Osteoblast (primary cell): ENCODE measurements around the gene RASIP1. TPM values are rescaled to one million over a fixed set of nuclear protein-coding genes. Genes with fewer than 3 reads are reported as not detected.

Experiments
- DNase-seq: peaks from one replicate; pipeline ENCODE4 v3.0.0; 2011; ENCODE audit warnings: low spot score, mixed read lengths; ENCODE audit not compliant: insufficient read length; ENCODE audit errors: missing footprints
- H2AFZ ChIP-seq: 2 replicates; pipeline ENCODE4 v1.6.0; 2011; ENCODE audit warnings: mild to moderate bottlenecking, low read length
- H3K27ac ChIP-seq: 2 replicates; pipeline ENCODE4 v1.5.1; 2011; ENCODE audit warnings: mild to moderate bottlenecking, low read depth, low read length, moderate library complexity
- H3K27me3 ChIP-seq: 2 replicates; pipeline ENCODE4 v1.6.0; 2012; ENCODE audit warnings: mild to moderate bottlenecking, control low read depth, inconsistent platforms, low read length, moderate library complexity; ENCODE audit not compliant: insufficient read depth
- H3K36me3 ChIP-seq: 2 replicates; pipeline ENCODE4 v1.5.1; 2011; ENCODE audit warnings: mild to moderate bottlenecking, low read length, control low read depth, moderate library complexity; ENCODE audit not compliant: insufficient read depth
- H3K4me1 ChIP-seq: 2 replicates; pipeline ENCODE4 v1.5.1; 2011; ENCODE audit warnings: mild to moderate bottlenecking, low read length, control low read depth, moderate library complexity; ENCODE audit not compliant: insufficient read depth
- H3K4me2 ChIP-seq: 2 replicates; pipeline ENCODE4 v1.6.0; 2011; ENCODE audit warnings: mild to moderate bottlenecking, low read length; ENCODE audit not compliant: insufficient read depth
- H3K4me3 ChIP-seq: fragments of 200-600 bp; sonication (generic); 3 replicates; pipeline ENCODE4 v1.5.1; 2012; ENCODE audit warnings: mild to moderate bottlenecking, low read length, inconsistent platforms; ENCODE audit not compliant: insufficient read depth
- H3K79me2 ChIP-seq: 2 replicates; pipeline ENCODE4 v1.6.0; 2012; ENCODE audit warnings: mild to moderate bottlenecking, low read length, control low read depth, inconsistent platforms; ENCODE audit not compliant: insufficient read depth
- H3K9me3 ChIP-seq: 2 replicates; pipeline ENCODE4 v1.5.1; 2011; ENCODE audit warnings: low read depth, low read length, control low read depth
- H4K20me1 ChIP-seq: 2 replicates; pipeline ENCODE4 v1.6.0; 2012; ENCODE audit warnings: mild to moderate bottlenecking, low read length, control low read depth; ENCODE audit not compliant: insufficient read depth
- CTCF ChIP-seq: IDR thresholded peaks from 2 replicates; pipeline ENCODE4 v1.5.1; 2011; ENCODE audit warnings: mild to moderate bottlenecking, low read depth, low read length, moderate library complexity; ENCODE audit errors: extremely low read depth
- total RNA-seq: library from RNA; depleted of rRNA; stranded (reverse); fragments of >200 nt; gene quantifications from 2 replicates; pipeline ENCODE4 v1.2.3, GENCODE V29; 2012

Gene RASIP1
- total RNA-seq, 1 donor: 3.6 TPM

GRCh38 chr19:48716562-48717291, 23.7 kb downstream of the RASIP1 start:
- Histone ChIP-seq H3K27ac (peak overlapping the region; percentile 25), H2AFZ (peak overlapping the region; percentile 85), H3K27me3 (no peaks in the 10 kb centered on the region), H3K9me3 (no peaks in the 10 kb centered on the region), H3K36me3 (no peaks in the 10 kb centered on the region), H3K4me3 (peak overlapping the region; percentile 65), H3K4me1 (peaks cover 39% of the 10 kb centered on the region), H3K4me2 (peak overlapping the region; percentile 83), H4K20me1 (no peaks in the 10 kb centered on the region), H3K79me2 (peaks cover 12% of the 10 kb centered on the region)
- DNase-seq: peak; percentile 92
- no peak for TF ChIP-seq CTCF

GRCh38 chr19:48715681-48716171, 24.7 kb downstream of the RASIP1 start:
- no peak for TF ChIP-seq CTCF

GRCh38 chr19:48714759-48715675, 25.4 kb downstream of the RASIP1 start:
- no peak for TF ChIP-seq CTCF
- Histone ChIP-seq H3K79me2 (peaks cover 12% of the 10 kb centered on the region), H3K36me3 (no peaks in the 10 kb centered on the region), H4K20me1 (no peaks in the 10 kb centered on the region), H3K9me3 (no peaks in the 10 kb centered on the region), H3K4me3 (peak overlapping the region; percentile 75), H3K4me2 (peak overlapping the region; percentile 96), H3K27ac (peak overlapping the region; percentile 85), H3K27me3 (no peaks in the 10 kb centered on the region), H2AFZ (peak overlapping the region; percentile 91), H3K4me1 (peaks cover 31% of the 10 kb centered on the region)
- DNase-seq: peak; percentile 31

More at GRCh38 chr19:48715681-48716171, 24.7 kb downstream of the RASIP1 start:
- Histone ChIP-seq H3K27ac (no peak overlapping the region), H3K4me1 (peaks cover 36% of the 10 kb centered on the region), H3K4me2 (peak overlapping the region; percentile 96), H3K79me2 (peaks cover 12% of the 10 kb centered on the region), H3K27me3 (no peaks in the 10 kb centered on the region), H4K20me1 (no peaks in the 10 kb centered on the region), H3K9me3 (no peaks in the 10 kb centered on the region), H2AFZ (no peak overlapping the region), H3K4me3 (peak overlapping the region; percentile 19), H3K36me3 (no peaks in the 10 kb centered on the region)
- peak; percentile 73 for DNase-seq
